Measurements from ENCODE around the gene IGSF5. TPM values are rescaled to one million over a fixed set of nuclear protein-coding genes. Genes with fewer than 3 reads are reported as not detected.

Gene IGSF5
- polyA plus RNA-seq, 3 donors, result not detected

GRCh38 chr21:39756285-39756684, 11.3 kb downstream of the IGSF5 start:
- Histone ChIP-seq H3K4me1 (ENCODE audit: control insufficient read depth in 1 of 2, insufficient read depth in 2 of 2, low read length in 2 of 2) (no peaks in the 10 kb centered on the region), H3K27me3 (ENCODE audit: control insufficient read depth in 2 of 2, insufficient read depth in 2 of 2, low read length in 2 of 2) (no peaks in the 10 kb centered on the region), H2AFZ (ENCODE audit: insufficient read depth, low read depth, low read length, poor library complexity, severe bottlenecking) (no peak overlapping the region), H3K79me2 (ENCODE audit: insufficient read depth, low read length) (no peaks in the 10 kb centered on the region), H3K4me3 (replicated peaks in 1 of 3; ENCODE audit: low read depth in 2 of 3, low read length in 3 of 3) (no peak overlapping the region), H3K27ac (ENCODE audit: low read depth in 1 of 2, low read length in 2 of 2) (no peak overlapping the region), H4K20me1 (ENCODE audit: insufficient read depth, low read length) (no peaks in the 10 kb centered on the region), H3K9ac (ENCODE audit: insufficient read depth, low read length, poor library complexity, severe bottlenecking) (no peak overlapping the region), H3K4me2 (replicated peaks; ENCODE audit: extremely low read depth, low read length, poor library complexity, severe bottlenecking) (no peak overlapping the region), H3K9me3 (replicated peaks in 1 of 2; ENCODE audit: control insufficient read depth in 1 of 2, insufficient read depth in 1 of 2, low read length in 2 of 2) (peaks cover 13 to 15% of the 10 kb centered on the region in 2 donors), H3K36me3 (replicated peaks in 1 of 2; ENCODE audit: control insufficient read depth in 1 of 2, insufficient read depth in 2 of 2, low read length in 2 of 2) (no peaks in the 10 kb centered on the region)
- Mint-ChIP-seq H3K4me1 (no peaks in the 10 kb centered on the region), H3K27me3 (ENCODE audit: low read depth in 3 of 3) (peaks cover 2 to 4% (median 4%) of the 10 kb centered on the region in 3 donors), H3K36me3 (no peaks in the 10 kb centered on the region), H3K27ac (no peak overlapping the region), H3K9me3 (peaks cover 5 to 36% (median 24%) of the 10 kb centered on the region in 7 donors), H3K4me3 (no peak overlapping the region)
- no peak for TF ChIP-seq CTCF (IDR thresholded peaks at IDR 0.05)
- DNase-seq, result no peak
- intact Hi-C loops (cut with micrococcal nuclease), result no loop called here
- 84% methylated on average over 6 of the region's 8 CpGs for WGBS (ENCODE audit: insufficient coverage)

GRCh38 chr21:39763272-39763970, 18.4 kb downstream of the IGSF5 start:
- Mint-ChIP-seq H3K4me3 (no peak overlapping the region), H3K9me3 (peaks cover 0 to 14% (median 6%) of the 10 kb centered on the region in 7 donors), H3K4me1 (no peaks in the 10 kb centered on the region), H3K27me3 (ENCODE audit: low read depth in 3 of 3) (peaks cover 0 to 5% (median 0%) of the 10 kb centered on the region in 3 donors), H3K27ac (peak overlapping the region in 2 of 7 donors; percentile 3 to 12), H3K36me3 (no peaks in the 10 kb centered on the region)
- no peaks in the 10 kb centered on the region for H3K27me3 ChIP-seq (ENCODE audit: control insufficient read depth in 2 of 2, insufficient read depth in 2 of 2, low read length in 2 of 2)
- peaks cover 0 to under 1% of the 10 kb centered on the region in 2 donors for H3K9me3 ChIP-seq (replicated peaks in 1 of 2; ENCODE audit: control insufficient read depth in 1 of 2, insufficient read depth in 1 of 2, low read length in 2 of 2)
- no peak overlapping the region for H2AFZ ChIP-seq (ENCODE audit: insufficient read depth, low read depth, low read length, poor library complexity, severe bottlenecking)
- DNase-seq, result no peak
- no peak overlapping the region for H3K27ac ChIP-seq (ENCODE audit: low read depth in 1 of 2, low read length in 2 of 2)
- no peaks in the 10 kb centered on the region for H4K20me1 ChIP-seq (ENCODE audit: insufficient read depth, low read length)
- no peak overlapping the region for H3K9ac ChIP-seq (ENCODE audit: insufficient read depth, low read length, poor library complexity, severe bottlenecking)
- H3K79me2 ChIP-seq (ENCODE audit: insufficient read depth, low read length), result no peaks in the 10 kb centered on the region
- WGBS (ENCODE audit: insufficient coverage), result 85% methylated on average over 7 of the region's 12 CpGs
- H3K36me3 ChIP-seq (replicated peaks in 1 of 2; ENCODE audit: control insufficient read depth in 1 of 2, insufficient read depth in 2 of 2, low read length in 2 of 2), result no peaks in the 10 kb centered on the region
- no peak for TF ChIP-seq CTCF (IDR thresholded peaks at IDR 0.05)
- no peak overlapping the region for H3K4me3 ChIP-seq (replicated peaks in 1 of 3; ENCODE audit: low read depth in 2 of 3, low read length in 3 of 3)
- H3K4me1 ChIP-seq (ENCODE audit: control insufficient read depth in 1 of 2, insufficient read depth in 2 of 2, low read length in 2 of 2), result no peaks in the 10 kb centered on the region
- H3K4me2 ChIP-seq (replicated peaks; ENCODE audit: extremely low read depth, low read length, poor library complexity, severe bottlenecking), result no peak overlapping the region
- intact Hi-C loops (cut with micrococcal nuclease), result no loop called here
